Activated CD8-positive, alpha-beta memory T cell treated with anti-CD3 and anti-CD28 coated beads for 48 hours (primary cell): ENCODE measurements around the gene MST1R.

Experiments used
- DNase-seq, 3 experiments: peaks; one replicate each; pipeline ENCODE4 v3.0.0-alpha.2; 2020; ENCODE audit warnings: low read depth in 2 of 3, low spot score in 2 of 3

Gene MST1R

DNA sequence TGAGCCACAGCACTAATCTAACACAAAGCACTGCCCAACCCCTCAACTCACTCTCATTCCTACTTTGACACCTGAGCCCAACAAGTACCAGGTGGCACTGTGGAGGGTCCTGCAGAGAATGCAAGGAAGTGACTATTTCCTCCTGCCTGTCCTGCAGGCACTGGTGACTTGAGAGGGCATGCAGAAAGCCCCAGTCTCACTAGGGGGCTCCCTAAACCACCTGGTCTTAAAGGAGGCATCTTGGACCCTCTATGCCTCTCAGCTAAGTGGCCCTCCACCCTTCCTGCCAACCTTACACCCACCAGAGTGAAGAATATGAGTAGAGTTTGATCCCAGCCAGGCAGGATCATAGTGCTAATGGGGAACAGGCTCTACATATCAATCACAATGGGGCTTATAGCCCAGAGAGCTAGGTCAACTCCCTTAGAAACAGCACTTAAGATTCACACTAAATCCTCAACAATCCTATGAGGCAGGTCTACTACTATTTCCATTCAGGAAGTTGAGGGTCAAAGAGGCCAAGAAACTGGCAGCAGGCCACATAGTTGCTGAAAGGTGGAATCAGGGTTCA lies 62.5 kb downstream of the MST1R start:
- no peak for DNase-seq

DNA sequence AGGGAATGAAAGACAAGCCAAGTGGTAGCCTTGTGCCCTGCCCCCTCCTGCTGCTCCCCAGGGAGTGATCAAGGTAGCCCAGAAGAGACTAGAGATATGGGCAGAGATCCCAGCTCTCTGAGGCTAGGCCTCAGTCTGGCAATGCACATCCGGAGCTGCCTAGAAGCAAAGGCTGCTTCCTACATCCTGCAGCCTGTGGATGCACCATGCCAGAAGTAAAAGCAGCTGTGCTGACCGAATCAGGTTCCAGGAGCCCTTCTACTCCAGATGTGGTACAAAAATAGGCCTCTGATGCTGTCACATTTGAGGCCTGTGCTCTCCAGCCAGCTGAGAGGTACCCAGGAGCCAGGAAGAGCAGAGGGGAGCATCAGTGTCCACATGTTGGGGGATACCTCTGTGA lies 63.3 kb downstream of the MST1R start:
- DNase-seq: no peak

DNA sequence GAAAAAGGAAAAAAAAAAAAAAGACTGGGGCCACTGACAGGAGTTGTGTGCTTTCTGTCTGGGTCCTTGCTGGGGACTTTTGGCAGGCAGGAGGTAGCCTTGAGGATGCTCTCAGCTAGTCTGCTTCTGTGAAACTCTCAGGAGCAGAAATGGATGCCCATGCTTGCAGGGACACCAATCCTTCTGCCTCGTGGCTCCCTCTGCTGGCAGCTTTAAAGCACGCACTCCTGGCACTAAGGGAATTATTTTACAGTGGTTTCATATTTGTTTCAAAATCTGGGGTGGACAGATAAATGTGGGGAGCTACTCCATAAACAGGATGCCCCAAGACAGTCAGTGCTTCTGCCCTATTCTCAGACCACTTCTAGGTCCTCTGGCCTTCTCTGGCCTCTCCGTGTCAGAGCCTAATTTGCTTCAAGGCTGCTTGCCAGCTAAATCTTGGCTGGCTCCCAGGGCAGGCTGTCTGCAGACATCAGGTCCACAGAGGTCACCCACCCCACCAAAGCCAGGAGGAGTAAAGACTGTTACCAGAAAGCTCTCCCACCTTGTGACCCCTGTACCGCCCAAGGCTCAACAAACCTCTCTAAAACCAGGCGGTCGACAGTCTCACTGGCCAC lies 64.4 kb downstream of the MST1R start:
- DNase-seq: peak; percentile 32 to 51 (median 45)
